GM12878 (cell line): ENCODE data around the gene LRRFIP2. TPM values are rescaled to one million over a fixed set of nuclear protein-coding genes. Genes with fewer than 3 reads are reported as not detected.

Experiments used
- ATAC-seq: fragments of 200-7000 bp; cut with Tn5 transposase; 3 replicates; pipeline ENCODE4 v1.9.1; 2020; ENCODE audit warnings: mild to moderate bottlenecking, moderate library complexity
- BruUV-seq: library from RNA; stranded (reverse); fragments of 400-500 nt; replicated peaks from 2 replicates; lab custom pipeline; 2021; lab: Mats Ljungman, UMichigan
- CTCF ChIA-PET: fragments of 300-600 bp; sonication (Branson Sonifier 250); formaldehyde crosslinking; extraction: SDS; loops from one replicate; lab custom pipeline; 2021; ENCODE audit warnings: inconsistent platforms; lab: Yijun Ruan, JAX
- POLR2A ChIA-PET: fragments of 350-600 bp; formaldehyde crosslinking; extraction: SDS; loops from one replicate; lab custom pipeline; 2021; ENCODE audit warnings: inconsistent platforms; lab: Charles Lee
- RAD21 ChIA-PET: fragments of 300-600 bp; sonication (Branson Sonifier 250); formaldehyde crosslinking; loops from one replicate; lab custom pipeline; 2023; ENCODE audit warnings: antibody characterized with exemption; ENCODE audit not compliant: unreplicated experiment; lab: Charles Lee
- SMC1A ChIA-PET: fragments of 300-600 bp; sonication (Branson Sonifier 250); formaldehyde crosslinking; loops from one replicate; lab custom pipeline; 2023; ENCODE audit not compliant: unreplicated experiment, uncharacterized antibody; lab: Charles Lee
- DNase-seq: peaks from one replicate; pipeline ENCODE4 v3.0.0-alpha.2; 2011; ENCODE audit warnings: low read depth, low spot score
- FAIRE-seq: peaks from 3 replicates; lab custom pipeline; 2011; peaks lifted over from hg19 to GRCh38; lab: Jason Lieb, UNC
- H2AFZ ChIP-seq: 2 replicates; pipeline ENCODE4 v1.6.0; 2011; ENCODE audit warnings: low read depth, low read length, control low read depth; ENCODE audit not compliant: control insufficient read depth
- H3K27ac ChIP-seq: 2 replicates; pipeline ENCODE4 v1.5.1; 2011; ENCODE audit warnings: control low read depth; ENCODE audit not compliant: control insufficient read depth, insufficient read depth
- H3K27me3 ChIP-seq, 2 experiments: replicated peaks in 1 of 2; 2 replicates each; pipeline versions ENCODE4 v1.6.0 to v1.6.1; 2011; ENCODE audit warnings: low read length in 1 of 2; ENCODE audit not compliant: control insufficient read depth in 2 of 2, insufficient read depth in 2 of 2
- H3K36me3 ChIP-seq, 2 experiments: 2 replicates each; pipeline ENCODE4 v1.5.1; 2011; ENCODE audit warnings: low read length in 1 of 2; ENCODE audit not compliant: control insufficient read depth in 2 of 2, insufficient read depth in 2 of 2
- H3K4me1 ChIP-seq: 2 replicates; pipeline ENCODE4 v1.6.1; 2011; ENCODE audit warnings: mild to moderate bottlenecking, low read length, moderate library complexity, mixed read lengths; ENCODE audit not compliant: control insufficient read depth, insufficient read depth
- H3K4me2 ChIP-seq: 2 replicates; pipeline ENCODE4 v1.6.0; 2011; ENCODE audit warnings: control low read depth; ENCODE audit not compliant: control insufficient read depth, insufficient read depth
- H3K4me3 ChIP-seq: fragments of 200-600 bp; sonication (generic); 2 replicates; pipeline ENCODE4 v1.5.1; 2016
- H3K79me2 ChIP-seq: 2 replicates; pipeline ENCODE4 v1.6.0; 2011; ENCODE audit warnings: low read length; ENCODE audit not compliant: control insufficient read depth, insufficient read depth
- H3K9ac ChIP-seq: 2 replicates; pipeline ENCODE4 v1.8.0; 2011; ENCODE audit warnings: low read length, control low read depth, mixed read lengths; ENCODE audit not compliant: control insufficient read depth, insufficient read depth
- H3K9me3 ChIP-seq: replicated peaks from 3 replicates; pipeline ENCODE4 v1.5.1; 2011; ENCODE audit warnings: mild to moderate bottlenecking, low read length; ENCODE audit not compliant: control insufficient read depth, insufficient read depth
- H4K20me1 ChIP-seq: 2 replicates; pipeline ENCODE4 v1.6.0; 2011; ENCODE audit not compliant: control insufficient read depth, insufficient read depth
- ATF3 ChIP-seq: IDR thresholded peaks from 2 replicates; pipeline ENCODE4 v1.6.1; 2011; ENCODE audit warnings: low read depth, mild to moderate bottlenecking, low read length, moderate library complexity, borderline replicate concordance; ENCODE audit errors: extremely low read depth
- HDGF ChIP-seq: fragments of 450-650 bp; IDR thresholded peaks from 2 replicates; pipeline ENCODE4 v1.6.1; 2016; ENCODE audit warnings: antibody characterized with exemption
- JUND ChIP-seq: IDR thresholded peaks from 2 replicates; pipeline ENCODE4 v1.6.1; 2012; ENCODE audit warnings: low read depth, mild to moderate bottlenecking, low read length, improper control_type of control experiment, moderate library complexity
- MEF2A ChIP-seq: IDR thresholded peaks from 2 replicates; pipeline ENCODE4 v1.6.1; 2011; ENCODE audit warnings: low read depth, mild to moderate bottlenecking, low read length, moderate library complexity; ENCODE audit not compliant: insufficient read depth
- SKIL ChIP-seq: fragments of 450-650 bp; IDR thresholded peaks from 2 replicates; pipeline ENCODE4 v1.6.1; 2017; ENCODE audit warnings: mild to moderate bottlenecking, low read depth, inconsistent platforms; ENCODE audit not compliant: poor library complexity, severe bottlenecking
- WGBS: methylation state at CpG from one replicate; pipeline ENCODE4 v1.1.6; 2016; ENCODE audit warnings: low lambda C conversion rate; ENCODE audit not compliant: insufficient replicate concordance, insufficient coverage; ENCODE audit errors: missing lambda C conversion rate; 5-methylcytosine and 5-hydroxymethylcytosine counted together
- in situ Hi-C: fragments of 300-500 bp; cut with MboI; formaldehyde crosslinking; loops from 9 replicates; pipeline ENCODE4 v1.14.3; 2018; ENCODE audit warnings: mixed read lengths
- intact Hi-C: fragments of 100-400 bp; cut with micrococcal nuclease; formaldehyde crosslinking; loops from one replicate; pipeline ENCODE4 v1.14.2; 2022; ENCODE audit not compliant: unreplicated experiment
- polyA plus RNA-seq, 11 experiments: library from polyadenylated mRNA; depleted of rRNA in 4 of 11; unstranded in 6 of 11; stranded (reverse) in 5 of 11; fragments of >200 nt; fragmentation: Nextera tagmentation in 4 of 11; fragmentation: Illumina TruSeq in 1 of 11; extraction: Ambion mirVana in 4 of 11; extraction: Trizol in 1 of 11; gene quantifications; 1 replicate in 1 of 11; 2 replicates in 10 of 11; pipeline versions ENCODE4 v1.2.1 to v1.2.3, GENCODE V29; 2011 to 2016; ENCODE audit warnings: inconsistent platforms in 2 of 11, missing spikeins in 2 of 11, low read depth in 1 of 11
- total RNA-seq, 4 experiments: library from RNA; depleted of rRNA in 3 of 4; stranded (reverse); fragments of >200 nt in 3 of 4; fragmentation: Illumina TruSeq in 1 of 4; extraction: Trizol in 1 of 4; gene quantifications; 2 replicates each; pipeline versions ENCODE4 v1.2.1 to v1.2.3, GENCODE V29; 2013 to 2021

Gene LRRFIP2
- total and polyA plus RNA-seq, 10 of the 15 experiments (the other 5 are each of a cell fraction or from before 2014, with no cell fraction given): 9.7 to 46.9 (median 38.1) TPM

GRCh38 chr3:37086918-37087317 is 87.5 kb downstream of the LRRFIP2 start:
- no TSS peak for BruUV-seq
- no peaks in the 10 kb centered on the region for H3K9me3 ChIP-seq
- H3K4me2 ChIP-seq: no peak overlapping the region
- ChIA-PET SMC1A (no interaction called here), RAD21 (no interaction called here)
- intact Hi-C loops: no loop called here
- no peak overlapping the region for H3K9ac ChIP-seq
- H4K20me1 ChIP-seq: no peaks in the 10 kb centered on the region
- no peak for DNase-seq
- no peak for FAIRE-seq
- TF ChIP-seq ATF3 (no peak), HDGF (no peak), JUND (no peak), SKIL (no peak), MEF2A (no peak)
- TF ChIP-seq, all 136 proteins: peak for 0
- ChIA-PET POLR2A (no interaction called here), CTCF (no interaction called here)
- no peaks in the 10 kb centered on the region for H3K79me2 ChIP-seq
- ATAC-seq: no peak
- peaks cover 0 to 4% of the 10 kb centered on the region in 2 experiments; a peak in 1 of 4 replicates for H3K36me3 ChIP-seq
- no peak overlapping the region for H2AFZ ChIP-seq
- H3K4me1 ChIP-seq: no peaks in the 10 kb centered on the region
- H3K27me3 ChIP-seq: no peaks in the 10 kb centered on the region
- WGBS: 89% methylated on average over 6 of the region's 6 CpGs
- no peak overlapping the region for H3K4me3 ChIP-seq
- H3K27ac ChIP-seq: no peak overlapping the region
- in situ Hi-C loops: no loop called here
